NCI-H1092 (cell line): ENCODE data around the gene RBMXL3.

ENCODE experiments used
- DNase-seq: peaks from one replicate; lab custom pipeline; 2025; lab: John Stamatoyannopoulos, UW

Gene RBMXL3

GRCh38 chrX:115233497-115234455 lies 44.6 kb downstream of the RBMXL3 start, which contains the start of gene LRCH2:
LRCH2 (minus strand) TSS chrX:115234096; CDS start chrX:115234041, 55 bp downstream.
- peak; percentile 62 for DNase-seq

- no peak for DNase-seq
These were observed 45.3 kb downstream of the RBMXL3 start for GRCh38 chrX:115234461-115234860.

GRCh38 chrX:115236560-115236959 lies 47.4 kb downstream of the RBMXL3 start:
- DNase-seq = no peak

GRCh38 chrX:115237056-115237455 lies 47.8 kb downstream of the RBMXL3 start:
- DNase-seq = no peak
